MCF 10A (cell line): Measurements from ENCODE around the gene ACSBG1. TPM values are rescaled to one million over a fixed set of nuclear protein-coding genes. Genes with fewer than 3 reads are reported as not detected.

Source experiments
- BruUV-seq: library from RNA; stranded (reverse); fragments of 400-500 nt; replicated peaks from 2 replicates; lab custom pipeline; 2021; lab: Mats Ljungman, UMichigan
- CTCF ChIA-PET: fragments of 300-600 bp; sonication (Branson Sonifier 250); formaldehyde crosslinking; extraction: SDS; loops from one replicate; lab custom pipeline; 2021; ENCODE audit warnings: antibody characterized with exemption, inconsistent platforms; lab: Yijun Ruan, JAX
- POLR2A ChIA-PET: fragments of 300-600, 350-650 bp; sonication (Branson Sonifier 250); formaldehyde crosslinking; extraction: SDS; loops from one replicate; lab custom pipeline; 2020; ENCODE audit warnings: antibody characterized with exemption, inconsistent platforms; lab: Yijun Ruan, JAX
- DNase-seq: peaks from one replicate; pipeline ENCODE4 v3.0.0-alpha.2; 2018; ENCODE audit not compliant: unreplicated experiment
- H3K27ac Mint-ChIP-seq: one replicate; pipeline ENCODE4 v1.8.0; 2022; ENCODE audit warnings: mild to moderate bottlenecking, low read depth, mixed read lengths; ENCODE audit not compliant: unreplicated experiment
- H3K27me3 Mint-ChIP-seq: one replicate; pipeline ENCODE4 v1.8.0; 2022; ENCODE audit warnings: mixed read lengths; ENCODE audit not compliant: insufficient read depth, unreplicated experiment
- H3K36me3 Mint-ChIP-seq: one replicate; pipeline ENCODE4 v1.8.0; 2022; ENCODE audit warnings: mild to moderate bottlenecking, moderate library complexity, mixed read lengths; ENCODE audit not compliant: insufficient read depth, unreplicated experiment
- H3K4me1 Mint-ChIP-seq: one replicate; pipeline ENCODE4 v1.8.0; 2022; ENCODE audit warnings: mixed read lengths; ENCODE audit not compliant: insufficient read depth, unreplicated experiment
- H3K4me3 Mint-ChIP-seq: one replicate; pipeline ENCODE4 v1.8.0; 2022; ENCODE audit warnings: mild to moderate bottlenecking, moderate library complexity, mixed read lengths; ENCODE audit not compliant: unreplicated experiment
- H3K9me3 Mint-ChIP-seq: one replicate; pipeline ENCODE4 v1.8.0; 2022; ENCODE audit warnings: mixed read lengths; ENCODE audit not compliant: unreplicated experiment
- intact Hi-C: fragments of 100-400 bp; cut with micrococcal nuclease; formaldehyde crosslinking; loops from 2 replicates; pipeline ENCODE4 v1.14.1; 2022
- total RNA-seq: library from RNA; stranded (reverse); gene quantifications from 2 replicates; pipeline ENCODE4 v1.2.3, GENCODE V29; 2022
- TF ChIP-seq, protein P1 (sequence below): fragments of 200-600 bp; IDR thresholded peaks from one replicate; pipeline ENCODE4 v1.8.0; 2022; ENCODE audit warnings: antibody characterized with exemption, mild to moderate bottlenecking; ENCODE audit not compliant: unreplicated experiment

ACSBG1 gene
- total RNA-seq, 1 experiment from 2014 or later, result not detected

DNA sequence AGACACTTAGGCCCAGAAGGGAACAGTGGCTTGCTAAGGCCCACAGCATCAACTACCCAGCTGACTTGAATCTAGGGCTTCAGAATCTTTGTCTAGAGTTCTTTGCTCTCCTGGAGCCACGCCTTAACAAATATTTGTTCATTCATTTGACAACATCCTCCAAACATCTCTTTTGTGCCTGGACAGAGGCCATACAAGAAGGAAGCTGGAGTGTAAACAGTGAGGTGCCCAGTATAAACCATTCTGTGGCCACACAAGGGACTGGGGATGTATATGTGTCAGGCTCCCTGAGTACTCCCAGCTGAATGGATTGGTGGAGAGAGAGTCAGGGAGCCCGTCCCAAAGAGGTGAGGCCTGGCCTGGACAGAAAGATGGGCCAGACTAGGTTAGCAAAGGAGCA lies 106.5 kb downstream of the ACSBG1 start:
- no peaks in the 10 kb centered on the region for H3K27me3 Mint-ChIP-seq
- DNase-seq, result no peak
- ChIA-PET POLR2A (no interaction called here), CTCF (interaction anchor here (0.7 to 4.8 kb wide), 4 partner anchors 14 to 113 kb away, joined by 4 to 30 read pairs (median 10); no protein-coding TSS in a partner anchor)
- peaks cover 5% of the 10 kb centered on the region for H3K4me1 Mint-ChIP-seq
- no peak overlapping the region for H3K4me3 Mint-ChIP-seq
- H3K27ac Mint-ChIP-seq, result no peak overlapping the region
- intact Hi-C loops, result no loop called here
- TF ChIP-seq, protein P1, sequence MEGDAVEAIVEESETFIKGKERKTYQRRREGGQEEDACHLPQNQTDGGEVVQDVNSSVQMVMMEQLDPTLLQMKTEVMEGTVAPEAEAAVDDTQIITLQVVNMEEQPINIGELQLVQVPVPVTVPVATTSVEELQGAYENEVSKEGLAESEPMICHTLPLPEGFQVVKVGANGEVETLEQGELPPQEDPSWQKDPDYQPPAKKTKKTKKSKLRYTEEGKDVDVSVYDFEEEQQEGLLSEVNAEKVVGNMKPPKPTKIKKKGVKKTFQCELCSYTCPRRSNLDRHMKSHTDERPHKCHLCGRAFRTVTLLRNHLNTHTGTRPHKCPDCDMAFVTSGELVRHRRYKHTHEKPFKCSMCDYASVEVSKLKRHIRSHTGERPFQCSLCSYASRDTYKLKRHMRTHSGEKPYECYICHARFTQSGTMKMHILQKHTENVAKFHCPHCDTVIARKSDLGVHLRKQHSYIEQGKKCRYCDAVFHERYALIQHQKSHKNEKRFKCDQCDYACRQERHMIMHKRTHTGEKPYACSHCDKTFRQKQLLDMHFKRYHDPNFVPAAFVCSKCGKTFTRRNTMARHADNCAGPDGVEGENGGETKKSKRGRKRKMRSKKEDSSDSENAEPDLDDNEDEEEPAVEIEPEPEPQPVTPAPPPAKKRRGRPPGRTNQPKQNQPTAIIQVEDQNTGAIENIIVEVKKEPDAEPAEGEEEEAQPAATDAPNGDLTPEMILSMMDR, result no peak
- BruUV-seq, result no TSS peak
- H3K9me3 Mint-ChIP-seq, result no peaks in the 10 kb centered on the region
- H3K36me3 Mint-ChIP-seq, result no peaks in the 10 kb centered on the region

DNA sequence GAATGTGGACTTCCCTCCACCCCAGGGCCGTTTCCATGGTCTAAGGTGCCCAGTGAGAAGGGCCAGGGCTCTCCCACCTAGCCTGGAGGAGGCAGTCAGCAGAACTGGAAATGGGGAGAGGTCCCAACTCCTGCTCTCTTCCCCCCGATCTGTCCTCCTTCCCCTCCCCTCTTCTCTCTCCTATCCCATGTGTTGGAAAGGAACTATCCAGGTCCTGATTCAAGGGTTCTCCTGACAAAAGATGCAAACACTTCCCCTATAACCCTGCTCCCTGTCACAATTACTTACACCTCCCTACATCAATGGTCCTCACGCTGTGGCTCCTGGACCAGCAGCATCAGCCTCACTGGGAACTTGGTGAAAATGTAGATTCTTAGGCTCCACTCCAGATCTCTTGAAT lies 109.1 kb downstream of the ACSBG1 start:
- intact Hi-C loops, result no loop called here
- Mint-ChIP-seq H3K27ac (no peak overlapping the region), H3K27me3 (no peaks in the 10 kb centered on the region), H3K4me3 (no peak overlapping the region), H3K9me3 (no peaks in the 10 kb centered on the region), H3K4me1 (no peaks in the 10 kb centered on the region), H3K36me3 (no peaks in the 10 kb centered on the region)
- CTCF ChIA-PET, result interaction anchor here (3.0 kb wide), 1 partner anchor 116 kb away, joined by 17 read pairs; no protein-coding TSS in a partner anchor
- POLR2A ChIA-PET, result no interaction called here
- no TSS peak for BruUV-seq
- no peak for DNase-seq
- TF ChIP-seq, protein P1, result no peak

DNA sequence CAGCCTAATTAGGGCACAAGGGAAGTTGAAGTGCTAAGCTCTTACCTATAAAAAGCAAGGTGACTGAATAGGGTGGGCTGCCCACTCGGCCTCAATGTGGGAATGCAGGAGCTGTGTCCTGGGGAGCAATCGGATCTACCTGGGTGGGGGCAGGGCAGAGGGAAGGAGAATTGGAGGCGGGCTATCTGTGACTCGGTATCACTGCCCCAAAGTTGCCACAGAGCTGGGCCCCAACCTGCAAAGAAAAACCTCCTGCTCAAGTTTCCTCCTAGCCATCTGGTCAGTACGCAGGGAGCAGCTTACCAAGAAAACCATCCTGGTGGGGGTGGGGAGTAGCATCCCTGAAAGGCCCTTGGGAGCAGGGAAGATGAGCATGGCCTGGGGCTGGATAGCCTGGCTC lies 113.8 kb downstream of the ACSBG1 start:
- CTCF ChIA-PET, result interaction anchor here (0.8 to 1.6 kb wide), 7 partner anchors 8 to 294 kb away, joined by 3 to 6 read pairs (median 4); no protein-coding TSS in a partner anchor
- no peak for DNase-seq
- no TSS peak for BruUV-seq

More for the DNA sequence above, 113.8 kb downstream of the ACSBG1 start:
- TF ChIP-seq, protein P1, result no peak
- Mint-ChIP-seq H3K27me3 (no peaks in the 10 kb centered on the region), H3K27ac (no peak overlapping the region), H3K36me3 (no peaks in the 10 kb centered on the region), H3K4me3 (no peak overlapping the region), H3K9me3 (no peaks in the 10 kb centered on the region), H3K4me1 (no peaks in the 10 kb centered on the region)
- intact Hi-C loops, result no loop called here
- POLR2A ChIA-PET, result no interaction called here

Other genes starting within 250 kb of the ACSBG1 start
- 21.2 and 21.6 TPM in 2 replicates for gene TBC1D2B, start 156.9 kb downstream of the ACSBG1 start, total RNA-seq
- gene SH2D7, start 142.0 kb downstream of the ACSBG1 start, total RNA-seq, result not detected in 2 replicates
- 0.30 and 0.34 TPM in 2 replicates for gene CIB2, start 103.1 kb downstream of the ACSBG1 start, total RNA-seq
- gene IDH3A, start 85.2 kb downstream of the ACSBG1 start, total RNA-seq, result 100.0 and 106 TPM in 2 replicates
- not detected in 2 replicates for gene DNAJA4, start 30.0 kb upstream of the ACSBG1 start, total RNA-seq
- 54.3 and 56.2 TPM in 2 replicates for gene SKIC8, start 65.0 kb upstream of the ACSBG1 start, total RNA-seq
- gene CRABP1, start 105.8 kb upstream of the ACSBG1 start, total RNA-seq, result not detected in 2 replicates
- gene IREB2, start 203.7 kb upstream of the ACSBG1 start, total RNA-seq, result 43.4 and 50.1 TPM in 2 replicates